Transverse colon (tissue), 4 donors: ENCODE data around the gene PCNT.

Experiments
- EP300 ChIP-seq: sonication (generic); formaldehyde crosslinking; IDR thresholded peaks from one replicate; pipeline ENCODE4 v1.6.1; 2017; ENCODE audit warnings: antibody characterized with exemption, low read depth
- POLR2A ChIP-seq: fragments of 450-650 bp; IDR thresholded peaks from one replicate; pipeline ENCODE4 v1.6.1; 2016; ENCODE audit warnings: antibody characterized with exemption, mild to moderate bottlenecking, moderate library complexity
- POLR2AphosphoS5 ChIP-seq, 3 donors: sonication (generic); formaldehyde crosslinking; IDR thresholded peaks; one replicate each; pipeline ENCODE4 v1.6.1; 2016; ENCODE audit warnings: antibody characterized with exemption in 3 of 3
- TF ChIP-seq, protein P1 (sequence below), 5 experiments: fragments of 200-600 bp in 3 of 5; fragments of 450-650 bp in 2 of 5; sonication (generic) in 3 of 5; IDR thresholded peaks; 1 replicate in 2 of 5; 2 replicates in 3 of 5; pipeline ENCODE4 v1.5.1; 2016 to 2017; ENCODE audit warnings: antibody characterized with exemption in 5 of 5, inconsistent platforms in 3 of 5, mild to moderate bottlenecking in 2 of 5, moderate library complexity in 1 of 5

- TF ChIP-seq, protein P1, sequence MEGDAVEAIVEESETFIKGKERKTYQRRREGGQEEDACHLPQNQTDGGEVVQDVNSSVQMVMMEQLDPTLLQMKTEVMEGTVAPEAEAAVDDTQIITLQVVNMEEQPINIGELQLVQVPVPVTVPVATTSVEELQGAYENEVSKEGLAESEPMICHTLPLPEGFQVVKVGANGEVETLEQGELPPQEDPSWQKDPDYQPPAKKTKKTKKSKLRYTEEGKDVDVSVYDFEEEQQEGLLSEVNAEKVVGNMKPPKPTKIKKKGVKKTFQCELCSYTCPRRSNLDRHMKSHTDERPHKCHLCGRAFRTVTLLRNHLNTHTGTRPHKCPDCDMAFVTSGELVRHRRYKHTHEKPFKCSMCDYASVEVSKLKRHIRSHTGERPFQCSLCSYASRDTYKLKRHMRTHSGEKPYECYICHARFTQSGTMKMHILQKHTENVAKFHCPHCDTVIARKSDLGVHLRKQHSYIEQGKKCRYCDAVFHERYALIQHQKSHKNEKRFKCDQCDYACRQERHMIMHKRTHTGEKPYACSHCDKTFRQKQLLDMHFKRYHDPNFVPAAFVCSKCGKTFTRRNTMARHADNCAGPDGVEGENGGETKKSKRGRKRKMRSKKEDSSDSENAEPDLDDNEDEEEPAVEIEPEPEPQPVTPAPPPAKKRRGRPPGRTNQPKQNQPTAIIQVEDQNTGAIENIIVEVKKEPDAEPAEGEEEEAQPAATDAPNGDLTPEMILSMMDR (IDR thresholded peaks at IDR 0.05) = no peak
- TF ChIP-seq POLR2A = no peak
- no peak for TF ChIP-seq POLR2AphosphoS5 (IDR thresholded peaks at IDR 0.05)
- TF ChIP-seq EP300 = no peak
These were observed 26.6 kb downstream of the PCNT start for GRCh38 chr21:46350571-46350970.
